Measurements from ENCODE around the gene CPN2. TPM values are rescaled to one million over a fixed set of nuclear protein-coding genes. Genes with fewer than 3 reads are reported as not detected.

The CPN2 gene
- polyA plus RNA-seq, 2 of the 4 experiments (the other 2 are of a cell fraction), result not detected

GRCh38 chr3:194339840-194340239 is 11.3 kb downstream of the CPN2 start:
- CTCF ChIA-PET, result no interaction called here
- no peak for TF ChIP-seq USF2 (IDR thresholded peaks at IDR 0.05)
- TF ChIP-seq CTCF (IDR thresholded peaks at IDR 0.05), result no peak
- H3K4me3 ChIP-seq, result no peak overlapping the region
- no peaks in the 10 kb centered on the region for H3K4me1 ChIP-seq
- DNase-seq (ENCODE audit: low read depth in 1 of 2, low spot score in 1 of 2) (no peak), ATAC-seq (no peak), FAIRE-seq (no peak)
- no peaks in the 10 kb centered on the region for H3K9me3 ChIP-seq
- no peak overlapping the region for H3K4me2 ChIP-seq
- WGBS (ENCODE audit: missing lambda C conversion rate), result 41% methylated on average over 5 of the region's 5 CpGs
- H3K27ac ChIP-seq, result no peak overlapping the region
- POLR2A ChIA-PET, result no interaction called here

- FAIRE-seq (no peak), ATAC-seq (no peak), DNase-seq (ENCODE audit: low read depth in 1 of 2, low spot score in 1 of 2) (no peak)
- H3K9me3 ChIP-seq, result no peaks in the 10 kb centered on the region
- CTCF ChIA-PET, result no interaction called here
- no peak overlapping the region for H3K27ac ChIP-seq
- no peaks in the 10 kb centered on the region for H3K4me1 ChIP-seq
- WGBS (ENCODE audit: missing lambda C conversion rate), result 91% methylated on average over 9 of the region's 9 CpGs
- no peak for TF ChIP-seq JUN (IDR thresholded peaks at IDR 0.05)
- no peak for TF ChIP-seq RARB (CRISPR knock-in tag; IDR thresholded peaks at IDR 0.05)
- TF ChIP-seq KDM5A (IDR thresholded peaks at IDR 0.05), result no peak
- no peak for TF ChIP-seq POLR2A (IDR thresholded peaks at IDR 0.05; ENCODE audit: low read length)
- no peak for TF ChIP-seq HEYL (CRISPR knock-in tag; IDR thresholded peaks at IDR 0.05)
- TF ChIP-seq CBX2 (IDR thresholded peaks at IDR 0.05; ENCODE audit: borderline replicate concordance, low read depth), result no peak
- no peak for TF ChIP-seq HOXA7 (CRISPR knock-in tag; IDR thresholded peaks at IDR 0.05)
- no peak for TF ChIP-seq RCOR1 (IDR thresholded peaks at IDR 0.05; ENCODE audit: low read depth, low read length)
- no peak for TF ChIP-seq HMGXB4 (CRISPR knock-in tag; IDR thresholded peaks at IDR 0.05; ENCODE audit: borderline replicate concordance)
- no peak for TF ChIP-seq MAFK (IDR thresholded peaks at IDR 0.05; ENCODE audit: partially characterized antibody)
- no peak for TF ChIP-seq NR3C1 (IDR thresholded peaks at IDR 0.05)
- no peak for TF ChIP-seq RAD21 (conservative IDR thresholded peaks at IDR 0.05 in 1 of 2, IDR thresholded peaks at IDR 0.05 in 1 of 2)
- no peak for TF ChIP-seq GATA3 (IDR thresholded peaks at IDR 0.05; ENCODE audit: borderline replicate concordance)
- no peak for TF ChIP-seq FOSL2 (IDR thresholded peaks at IDR 0.05)
- TF ChIP-seq FOSL2 (CRISPR knock-in tag; IDR thresholded peaks at IDR 0.05), result no peak
- no peak for TF ChIP-seq CTCF (IDR thresholded peaks at IDR 0.05)
- no peak for TF ChIP-seq POLR2AphosphoS2 (conservative IDR thresholded peaks at IDR 0.05; ENCODE audit: low read length)
- no peak for TF ChIP-seq HOXB13 (CRISPR knock-in tag; IDR thresholded peaks at IDR 0.05; ENCODE audit: low read depth)
- no peak for TF ChIP-seq CEBPB (IDR thresholded peaks at IDR 0.05)
- H3K4me2 ChIP-seq, result no peak overlapping the region
- POLR2A ChIA-PET, result no interaction called here
- no peak overlapping the region for H3K4me3 ChIP-seq
These were observed 11.8 kb downstream of the CPN2 start for GRCh38 chr3:194339356-194339755.
